Ovary (tissue), 9 donors: ENCODE data around the gene ANLN. TPM values are rescaled to one million over a fixed set of nuclear protein-coding genes. Genes with fewer than 3 reads are reported as not detected.
A peak's percentile ranks its signal among the peaks of the same experiment; 100 is the strongest.

Source experiments
- DNase-seq, 5 donors: peaks; one replicate each; pipeline ENCODE4 v3.0.0-alpha.2; 2019 to 2020
- H3K27ac ChIP-seq, 2 donors: fragments of 200-600 bp; one replicate each; pipeline versions ENCODE4 v1.5.1 to v1.8.0; 2019 to 2022
- H3K27me3 ChIP-seq: fragments of 200-600 bp; one replicate; pipeline ENCODE4 v1.8.0; 2022
- H3K36me3 ChIP-seq: fragments of 200-600 bp; sonication (generic); one replicate; pipeline ENCODE4 v1.5.1; 2019
- H3K4me1 ChIP-seq: one replicate; pipeline ENCODE4 v1.8.1; 2013; ENCODE audit warnings: mild to moderate bottlenecking, moderate library complexity; ENCODE audit not compliant: insufficient read depth
- H3K4me3 ChIP-seq: fragments of 200-600 bp; sonication (generic); one replicate; pipeline ENCODE4 v1.5.1; 2017
- H3K9me3 ChIP-seq, 2 donors: fragments of 200-600 bp in 1 of 2; sonication (generic) in 1 of 2; one replicate each; pipeline versions ENCODE4 v1.5.1 to v1.8.1; 2013 to 2019; ENCODE audit warnings: mild to moderate bottlenecking in 1 of 2, moderate library complexity in 1 of 2
- EP300 ChIP-seq: sonication (generic); formaldehyde crosslinking; IDR thresholded peaks from one replicate; pipeline ENCODE4 v1.6.1; 2017; ENCODE audit warnings: antibody characterized with exemption
- POLR2A ChIP-seq: fragments of 450-650 bp; IDR thresholded peaks from one replicate; pipeline ENCODE4 v1.6.1; 2017; ENCODE audit warnings: antibody characterized with exemption, mild to moderate bottlenecking, moderate library complexity
- WGBS, 3 donors: extraction: QIAGEN DNeasy Blood & Tissue Kit in 1 of 3; methylation state at CpG; one replicate each; pipeline versions ENCODE4 v1.1.5 to v1.1.7; 2013 to 2017; 5-methylcytosine and 5-hydroxymethylcytosine counted together
- intact Hi-C, 4 donors: fragments of 100-400 bp; cut with DNase I; formaldehyde crosslinking; loops; one replicate each; pipeline versions ENCODE4 v1.11.0 to v1.15.1; 2022 to 2023
- polyA plus RNA-seq, 2 donors: library from polyadenylated mRNA; stranded (reverse); fragments of 200-250 nt in 1 of 2; fragments of 350-450 nt in 1 of 2; fragmentation: Illumina TruSeq in 1 of 2; extraction: RNeasy Lipid Tissue Mini Kit (QIAGEN cat#74804) in 1 of 2; gene quantifications; one replicate each; pipeline ENCODE4 v1.2.3, GENCODE V29; 2013 to 2014
- total RNA-seq, 7 donors: library from RNA; depleted of rRNA in 2 of 7; stranded (reverse); fragments of >200 nt in 2 of 7; fragmentation: NEBNext Ultra II Directional in 3 of 7; extraction: Animal tissue kit (Norgen Biotek cat#: 25700) in 3 of 7; gene quantifications; one replicate each; pipeline versions ENCODE4 v1.1.0 to v1.2.4, GENCODE V29; 2016 to 2023
- TF ChIP-seq, protein P1 (sequence below), 3 donors: fragments of 450-650 bp in 2 of 3; fragments of 200-600 bp in 1 of 3; IDR thresholded peaks; one replicate each; pipeline versions ENCODE4 v1.5.1 to v1.8.0; 2016 to 2022; ENCODE audit warnings: antibody characterized with exemption in 3 of 3, mild to moderate bottlenecking in 1 of 3
- donor health status: DM: no; HTN: no; CAD: no; lungs with moderate emphysema.
- donor health status: DM: no; HTN: no; CAD: no.
- donor health status: Bipolar disorder and iron deficiency.
- donor health status: DM: yes; HTN: yes; CAD: no.
- donor health status: DM: no; HTN: no; CAD: no.
- donor health status: DM: yes; HTN: yes; CAD: no.

The ANLN gene
- total and polyA plus RNA-seq, 9 donors = 0.50 to 6.0 (median 2.6) TPM

DNA sequence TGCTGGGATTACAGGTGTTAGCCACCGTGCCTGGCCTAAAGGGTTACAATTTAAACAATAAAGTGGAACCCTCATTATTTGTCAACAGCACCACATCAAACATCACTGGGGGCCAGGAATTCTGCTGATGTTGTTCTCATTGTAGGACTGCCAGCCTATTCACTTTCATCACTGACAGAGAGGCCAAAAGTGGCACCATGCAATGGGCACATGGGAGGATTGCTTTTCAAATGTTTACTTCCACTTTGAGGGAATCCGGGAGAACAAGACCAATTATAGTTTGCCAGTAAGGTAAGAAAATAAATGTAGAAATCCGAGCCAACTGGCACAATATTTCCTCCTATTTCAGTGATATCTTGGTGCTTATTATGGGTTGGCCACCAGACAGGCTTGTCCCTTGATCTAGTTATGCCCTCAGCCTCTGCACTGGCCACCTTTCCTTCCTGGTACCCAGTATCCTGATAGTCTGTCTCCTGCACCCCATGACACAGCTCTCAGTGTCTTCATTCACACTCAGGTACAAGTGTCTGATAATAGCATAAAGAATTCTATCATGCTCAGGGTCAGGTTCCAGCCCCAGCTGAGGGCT, 82.6 kb downstream of the ANLN start:
- Histone ChIP-seq H3K27me3 (no peaks in the 10 kb centered on the region), H3K9me3 (no peaks in the 10 kb centered on the region), H3K4me1 (no peaks in the 10 kb centered on the region), H3K27ac (no peak overlapping the region), H3K4me3 (no peak overlapping the region), H3K36me3 (no peaks in the 10 kb centered on the region)
- DNase-seq = no peak
- 77 to 84% (median 78%) methylated on average over 3 of the region's 3 CpGs for WGBS, 3 donors
- intact Hi-C loops = no loop called here
- TF ChIP-seq, protein P1, sequence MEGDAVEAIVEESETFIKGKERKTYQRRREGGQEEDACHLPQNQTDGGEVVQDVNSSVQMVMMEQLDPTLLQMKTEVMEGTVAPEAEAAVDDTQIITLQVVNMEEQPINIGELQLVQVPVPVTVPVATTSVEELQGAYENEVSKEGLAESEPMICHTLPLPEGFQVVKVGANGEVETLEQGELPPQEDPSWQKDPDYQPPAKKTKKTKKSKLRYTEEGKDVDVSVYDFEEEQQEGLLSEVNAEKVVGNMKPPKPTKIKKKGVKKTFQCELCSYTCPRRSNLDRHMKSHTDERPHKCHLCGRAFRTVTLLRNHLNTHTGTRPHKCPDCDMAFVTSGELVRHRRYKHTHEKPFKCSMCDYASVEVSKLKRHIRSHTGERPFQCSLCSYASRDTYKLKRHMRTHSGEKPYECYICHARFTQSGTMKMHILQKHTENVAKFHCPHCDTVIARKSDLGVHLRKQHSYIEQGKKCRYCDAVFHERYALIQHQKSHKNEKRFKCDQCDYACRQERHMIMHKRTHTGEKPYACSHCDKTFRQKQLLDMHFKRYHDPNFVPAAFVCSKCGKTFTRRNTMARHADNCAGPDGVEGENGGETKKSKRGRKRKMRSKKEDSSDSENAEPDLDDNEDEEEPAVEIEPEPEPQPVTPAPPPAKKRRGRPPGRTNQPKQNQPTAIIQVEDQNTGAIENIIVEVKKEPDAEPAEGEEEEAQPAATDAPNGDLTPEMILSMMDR (IDR thresholded peaks at IDR 0.05) = no peak
- TF ChIP-seq EP300 (no peak), POLR2A (no peak)

- H3K4me3 ChIP-seq = no peak overlapping the region
- H3K27ac ChIP-seq = no peak overlapping the region
- WGBS, 3 donors = 74 to 82% (median 80%) methylated on average over 11 to 12 of the region's 12 CpGs
- intact Hi-C loops = no loop called here
- H3K4me1 ChIP-seq = no peaks in the 10 kb centered on the region
- no peaks in the 10 kb centered on the region for H3K36me3 ChIP-seq
- peak in 1 of 5 donors; percentile 38 for DNase-seq
- TF ChIP-seq POLR2A = no peak
- TF ChIP-seq, protein P1 (IDR thresholded peaks at IDR 0.05) = no peak
- no peak for TF ChIP-seq EP300
- no peaks in the 10 kb centered on the region for H3K9me3 ChIP-seq
- H3K27me3 ChIP-seq = no peaks in the 10 kb centered on the region
Measured at GRCh38 chr7:36473454-36474282, 84.0 kb downstream of the ANLN start.

DNA sequence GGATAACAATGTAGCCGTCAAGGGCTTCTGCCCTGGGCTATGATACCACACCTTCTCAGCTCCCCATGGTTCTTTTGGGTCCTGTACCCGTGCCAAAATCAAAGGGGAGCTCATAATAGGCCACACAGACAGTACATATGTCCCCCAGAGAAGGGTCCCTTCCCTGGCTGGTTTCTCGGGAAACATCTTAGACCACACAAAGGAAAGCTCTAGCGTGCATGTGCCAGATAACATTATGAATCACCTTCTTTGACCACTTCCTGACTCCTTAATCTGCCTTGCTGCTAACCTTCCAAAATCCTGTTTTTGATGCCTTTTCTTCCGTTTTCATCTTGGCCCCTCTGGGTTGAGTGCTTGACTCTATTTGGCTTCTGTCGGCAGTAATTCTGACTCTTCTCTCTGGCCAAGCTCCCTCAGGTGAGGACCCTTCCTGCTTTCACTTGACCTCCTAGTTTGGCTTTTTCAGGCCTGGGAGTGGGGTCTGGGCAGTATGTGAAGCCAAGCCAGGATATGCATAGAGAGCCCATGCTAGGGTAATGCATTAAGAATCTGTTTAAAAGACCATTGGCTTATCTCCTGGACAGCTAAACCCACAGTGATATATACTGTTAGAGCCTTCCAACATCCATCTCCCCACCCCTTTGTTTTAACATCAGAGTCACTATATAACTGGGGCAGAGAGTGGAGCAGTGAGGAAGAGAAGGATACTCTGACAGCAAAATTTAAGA, 84.8 kb downstream of the ANLN start:
- no peak for TF ChIP-seq POLR2A
- TF ChIP-seq EP300 = no peak
- Histone ChIP-seq H3K4me1 (no peaks in the 10 kb centered on the region), H3K27ac (no peak overlapping the region), H3K4me3 (no peak overlapping the region), H3K36me3 (no peaks in the 10 kb centered on the region), H3K9me3 (no peaks in the 10 kb centered on the region), H3K27me3 (no peaks in the 10 kb centered on the region)
- DNase-seq = no peak
- intact Hi-C loops = no loop called here
- 59 to 62% (median 60%) methylated on average over 6 of the region's 6 CpGs for WGBS, 3 donors

DNA sequence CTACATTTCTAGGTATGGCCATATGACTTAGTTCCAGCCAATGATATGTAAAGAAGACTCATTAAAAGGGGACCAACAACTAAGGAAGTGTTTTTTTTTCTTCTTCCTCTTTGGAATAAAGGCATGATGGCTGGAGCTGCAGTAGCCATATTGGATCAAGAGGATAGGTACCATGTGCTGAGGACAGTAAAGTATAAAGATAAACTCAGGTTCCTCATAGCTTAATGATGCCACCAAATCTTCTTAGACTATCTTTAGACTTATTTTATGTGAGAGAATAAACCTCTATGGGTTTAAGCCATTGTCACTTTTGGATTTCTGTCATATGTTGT, 85.3 kb downstream of the ANLN start:
- intact Hi-C loops = no loop called here
- no peaks in the 10 kb centered on the region for H3K4me1 ChIP-seq
- no peak for DNase-seq
- H3K4me3 ChIP-seq = no peak overlapping the region
- H3K27me3 ChIP-seq = no peaks in the 10 kb centered on the region
- H3K36me3 ChIP-seq = no peaks in the 10 kb centered on the region
- H3K9me3 ChIP-seq = no peaks in the 10 kb centered on the region
- TF ChIP-seq POLR2A (no peak), EP300 (no peak)
- TF ChIP-seq, protein P1 (IDR thresholded peaks at IDR 0.05) = no peak
- no peak overlapping the region for H3K27ac ChIP-seq
